ENCODE results near the gene PPP1R3E.

- TF ChIP-seq CTCF (IDR thresholded peaks at IDR 0.05) (no peak), EP300 (IDR thresholded peaks at IDR 0.05; ENCODE audit: low read depth) (no peak), POLR2A (IDR thresholded peaks at IDR 0.05) (no peak), POLR2AphosphoS5 (IDR thresholded peaks at IDR 0.05) (no peak)
Observed at GRCh38 chr14:23297096-23297495, 5.6 kb downstream of the PPP1R3E start.
